IPS DF 4.7 (cell line): ENCODE data around the gene GTF3C1.
"Not testable (repeated sequence)": the region's sequence is repeated elsewhere in the genome, so short reads cannot be mapped to it uniquely, and the experiment has no call there.

Experiments
- DNase-seq: peaks from one replicate; pipeline ENCODE4 v3.0.0-alpha.2; 2013; ENCODE audit warnings: low spot score; ENCODE audit errors: extremely low read depth

The GTF3C1 gene

GRCh38 chr16:27445502-27446175, 104.1 kb downstream of the GTF3C1 start:
- DNase-seq = no peak

DNA sequence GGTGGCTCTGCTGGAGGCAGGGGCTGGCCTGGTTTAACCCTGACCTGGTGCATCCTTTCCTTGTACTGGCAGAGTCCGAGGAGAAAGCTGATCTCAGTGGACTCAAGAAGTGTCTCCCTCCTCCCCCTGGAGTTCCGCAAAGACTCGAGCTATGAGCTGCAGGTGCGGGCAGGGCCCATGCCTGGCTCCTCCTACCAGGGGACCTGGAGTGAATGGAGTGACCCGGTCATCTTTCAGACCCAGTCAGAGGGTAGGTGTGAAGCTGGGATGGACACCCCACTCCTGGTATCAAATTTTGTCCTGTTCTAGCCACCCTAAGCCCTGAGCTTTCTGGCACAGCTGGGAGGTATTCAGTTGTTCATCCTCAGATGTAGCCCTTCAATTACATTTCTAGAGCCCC, 105.2 kb downstream of the GTF3C1 start:
- DNase-seq = no peak

DNA sequence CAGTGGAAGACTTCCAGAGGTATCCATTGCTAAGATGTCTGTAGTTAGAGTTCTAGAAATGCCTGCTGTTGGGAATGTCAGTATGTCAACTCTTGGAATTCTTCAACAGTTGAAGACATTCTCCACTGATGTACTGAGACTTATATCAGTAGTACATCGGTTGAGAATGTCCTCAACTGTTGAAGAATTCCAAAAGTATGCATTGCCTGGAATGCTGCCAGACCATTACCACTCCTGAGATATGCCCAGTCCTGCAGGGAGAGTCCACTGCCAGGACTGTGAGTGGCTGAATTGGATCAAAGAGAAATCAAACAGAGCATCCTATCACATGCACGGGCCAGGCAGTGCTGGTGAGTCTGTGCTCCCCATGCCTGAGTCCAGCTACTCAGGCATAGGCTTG, 105.7 kb downstream of the GTF3C1 start:
- DNase-seq = no peak

- DNase-seq = no peak
Observed at GRCh38 chr16:27441998-27442397, 107.7 kb downstream of the GTF3C1 start.

DNA sequence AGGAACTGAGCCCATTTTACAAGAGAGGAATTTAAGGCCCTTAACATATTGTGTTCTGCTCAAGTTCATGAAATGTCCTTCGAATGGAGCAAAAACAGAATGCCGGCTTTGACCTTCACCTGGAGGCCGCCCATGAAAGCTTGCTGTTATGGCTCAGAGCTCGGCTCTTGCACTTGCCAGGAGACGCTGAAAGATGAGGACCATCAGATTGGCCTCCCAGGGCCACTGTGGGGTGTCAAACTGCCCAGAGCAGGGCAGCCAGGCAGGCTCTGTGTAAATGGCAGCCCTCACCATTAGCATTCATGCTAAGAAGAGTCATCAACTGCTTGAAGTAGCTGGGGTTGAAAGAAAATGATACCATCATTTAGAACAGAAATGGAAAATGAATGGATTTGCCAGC, 108.4 kb downstream of the GTF3C1 start:
- DNase-seq = no peak

DNA sequence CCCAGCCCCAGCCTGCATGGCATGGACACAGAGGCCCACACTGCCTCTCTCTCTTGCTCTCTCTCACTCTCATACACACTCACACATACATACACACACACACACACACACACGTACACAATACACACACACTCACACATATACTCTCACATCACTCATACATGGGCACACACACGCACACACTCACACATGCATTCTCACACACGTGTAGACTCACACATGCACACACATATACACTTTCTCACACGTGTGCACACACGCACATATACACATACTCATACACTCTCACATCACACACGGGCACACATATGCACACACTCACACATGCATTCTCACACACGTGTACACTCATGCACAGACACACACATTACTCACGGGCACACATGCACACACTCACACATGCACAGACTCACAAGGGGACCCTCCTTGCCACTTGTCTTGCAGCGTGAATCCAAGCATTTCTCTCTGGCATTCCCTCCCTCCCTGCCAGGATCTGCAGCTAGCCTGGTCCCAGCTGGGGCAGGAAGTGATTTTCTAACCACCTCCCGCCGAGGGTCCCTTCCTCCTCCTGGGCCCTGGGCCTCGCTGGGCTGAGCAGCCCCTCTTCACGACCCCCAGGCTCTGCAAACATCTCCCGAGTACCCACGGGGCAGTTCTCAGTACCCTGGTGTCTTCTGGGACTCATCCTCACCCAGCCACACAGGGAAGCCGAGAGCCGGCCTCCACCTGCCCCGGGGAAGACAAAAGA, 110.3 kb downstream of the GTF3C1 start:
- DNase-seq = no peak

DNA sequence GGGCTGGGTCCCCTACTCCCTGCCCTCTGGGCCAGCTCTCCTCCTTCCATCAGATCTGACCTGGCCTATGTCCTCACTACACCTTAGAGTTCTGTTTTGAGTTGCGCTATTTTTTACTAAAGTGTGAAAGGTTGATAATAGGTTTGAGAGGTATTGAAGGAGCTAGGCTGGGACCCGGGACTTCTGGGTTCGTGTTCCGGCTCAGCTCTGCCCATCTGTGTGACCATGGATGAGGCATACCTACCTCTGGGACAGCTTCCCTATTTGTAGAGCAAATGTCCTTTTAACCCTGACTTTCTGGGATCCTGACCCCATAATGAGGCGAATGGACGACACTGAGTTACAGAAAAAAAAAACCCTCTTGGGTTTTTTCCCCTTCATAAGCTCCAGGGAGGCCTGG, 111.8 kb downstream of the GTF3C1 start:
- DNase-seq = no peak

- DNase-seq = no peak
Observed at GRCh38 chr16:27436921-27437650, 112.6 kb downstream of the GTF3C1 start.

DNA sequence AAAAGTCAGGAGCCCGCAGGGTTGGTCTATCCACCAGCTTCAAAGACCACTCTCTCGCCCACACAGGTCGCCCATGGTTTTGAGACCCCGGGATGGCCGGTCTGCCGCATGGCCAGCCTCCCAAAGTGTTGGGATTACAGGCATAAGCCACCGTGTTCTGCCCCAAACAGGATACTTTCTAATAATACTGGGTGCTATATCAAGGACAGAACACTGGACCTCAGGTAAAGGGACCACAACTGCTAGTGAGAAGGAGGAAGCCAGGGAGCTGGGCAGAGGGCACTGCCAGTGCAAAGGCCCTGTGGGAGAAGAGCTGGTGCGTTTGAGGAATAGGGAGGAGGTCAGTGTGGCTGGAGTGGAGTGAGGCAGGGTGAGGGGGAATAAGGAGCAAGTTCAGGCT, 113.6 kb downstream of the GTF3C1 start:
- no peak for DNase-seq

GRCh38 chr16:27435146-27435545, 114.6 kb downstream of the GTF3C1 start:
- not testable (repeated sequence) for DNase-seq

GRCh38 chr16:27434141-27435051, 115.3 kb downstream of the GTF3C1 start:
- DNase-seq = no peak

GRCh38 chr16:27433636-27434035, 116.1 kb downstream of the GTF3C1 start:
- no peak for DNase-seq

DNA sequence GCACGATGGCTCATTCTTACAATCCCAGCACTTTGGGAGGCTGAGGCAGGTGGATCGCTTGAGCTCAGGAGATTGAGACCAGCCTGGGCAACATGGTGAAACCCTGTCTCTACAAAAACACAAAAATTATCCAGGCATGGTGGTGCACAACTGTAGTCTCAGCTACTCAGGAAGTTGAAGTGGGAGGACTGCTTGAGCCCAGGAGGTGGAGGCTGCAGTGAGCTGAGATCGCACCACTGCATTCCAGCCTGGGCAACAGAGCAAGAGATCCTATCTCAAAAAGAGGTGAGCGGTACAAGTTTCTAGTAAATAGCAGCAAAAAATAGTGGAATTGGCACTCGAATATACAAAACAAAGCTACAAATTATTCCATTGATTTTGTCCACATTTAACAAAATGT, 116.5 kb downstream of the GTF3C1 start:
- not testable (repeated sequence) for DNase-seq

GRCh38 chr16:27432558-27432957, 117.2 kb downstream of the GTF3C1 start:
- no peak for DNase-seq

DNA sequence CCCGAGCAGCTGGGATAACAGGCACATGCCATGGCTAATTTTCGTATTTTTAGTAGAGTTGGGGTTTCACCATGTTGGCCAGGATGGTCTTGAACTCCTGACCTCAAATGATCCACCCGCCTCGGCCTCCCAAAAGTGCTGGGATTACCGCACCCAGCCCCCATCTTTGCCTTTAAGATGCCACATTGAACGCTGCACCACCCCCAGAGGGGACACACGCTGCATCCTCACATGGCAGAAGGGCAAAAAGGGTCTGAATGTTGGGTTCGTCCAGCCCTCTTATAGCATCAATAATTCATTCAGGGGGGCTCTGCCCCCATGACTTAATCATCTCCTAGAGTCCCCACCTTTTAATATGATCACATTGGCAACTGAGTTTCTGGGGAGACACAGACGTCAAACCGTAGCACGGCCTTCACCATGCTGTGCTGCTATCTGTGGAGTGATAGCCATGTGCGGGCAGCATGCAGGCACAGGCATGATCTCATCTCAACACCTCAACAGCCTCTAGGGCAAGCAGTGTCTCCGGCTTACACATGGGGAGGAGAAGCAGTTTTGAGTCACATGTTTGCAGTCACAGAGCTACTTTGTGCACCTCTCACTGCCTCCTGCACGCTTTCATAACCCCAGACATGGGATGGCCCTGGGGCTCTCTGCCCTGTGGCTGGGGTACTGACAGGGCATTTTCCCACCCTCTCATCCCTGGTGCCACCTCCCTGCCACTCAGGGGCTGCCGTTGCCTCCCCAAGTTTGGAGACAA, 117.8 kb downstream of the GTF3C1 start:
- DNase-seq = no peak

GRCh38 chr16:27430923-27431484, 118.7 kb downstream of the GTF3C1 start:
- DNase-seq = no peak

- DNase-seq = no peak
Observed at GRCh38 chr16:27430512-27430911, 119.2 kb downstream of the GTF3C1 start.

DNA sequence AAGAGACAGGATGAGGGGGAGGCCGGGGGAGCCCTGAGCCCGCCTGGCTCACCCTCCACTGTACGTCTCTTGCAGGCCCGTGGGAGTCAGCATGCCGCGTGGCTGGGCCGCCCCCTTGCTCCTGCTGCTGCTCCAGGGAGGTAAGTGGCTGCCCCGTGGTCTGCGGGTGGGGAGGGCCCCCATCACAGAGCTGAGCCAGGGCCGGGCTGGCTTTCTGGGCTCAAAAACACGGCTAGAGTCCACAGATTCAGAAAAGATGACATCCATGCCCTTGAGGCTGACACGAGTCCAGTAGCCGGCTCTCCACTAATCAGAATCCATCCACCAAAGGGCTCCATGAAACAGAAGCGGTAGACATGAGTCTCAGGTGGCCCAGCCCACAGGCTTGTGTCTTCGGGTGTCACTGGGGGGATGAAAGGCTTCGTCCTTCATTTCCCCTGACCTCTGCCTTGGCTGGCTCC, 119.7 kb downstream of the GTF3C1 start:
- DNase-seq = no peak

DNA sequence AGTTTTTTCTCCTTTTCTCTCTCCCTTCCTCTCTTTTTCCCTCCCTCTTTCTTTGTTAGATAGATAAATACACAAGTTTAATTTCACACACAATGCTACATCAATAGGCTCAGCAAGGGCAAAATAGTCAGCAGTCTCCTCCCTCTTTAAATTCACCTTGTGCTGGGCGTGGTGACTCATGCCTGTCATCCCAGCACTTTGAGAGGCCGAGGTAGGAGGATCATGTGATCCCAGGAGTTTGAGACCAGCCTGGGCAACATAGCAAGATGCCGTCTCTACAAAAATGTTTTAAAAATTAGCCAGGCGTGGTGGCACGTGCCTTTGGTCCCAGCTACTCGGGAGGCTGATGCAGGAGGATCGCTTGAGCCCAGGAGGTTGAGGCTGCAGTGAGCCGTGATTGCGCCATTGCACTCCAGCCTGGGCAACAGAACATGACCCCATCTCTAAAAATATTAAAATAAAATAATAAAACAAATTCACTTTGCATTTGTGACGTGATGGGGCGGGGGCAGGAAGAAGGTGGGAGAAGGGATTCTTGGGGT, 120.3 kb downstream of the GTF3C1 start:
- DNase-seq = no peak
